ENCODE results near the gene TSEN2. TPM values are rescaled to one million over a fixed set of nuclear protein-coding genes. Genes with fewer than 3 reads are reported as not detected.

Gene TSEN2
- total RNA-seq, 2 donors from 2014 or later = 16.6 to 18.2 TPM

DNA sequence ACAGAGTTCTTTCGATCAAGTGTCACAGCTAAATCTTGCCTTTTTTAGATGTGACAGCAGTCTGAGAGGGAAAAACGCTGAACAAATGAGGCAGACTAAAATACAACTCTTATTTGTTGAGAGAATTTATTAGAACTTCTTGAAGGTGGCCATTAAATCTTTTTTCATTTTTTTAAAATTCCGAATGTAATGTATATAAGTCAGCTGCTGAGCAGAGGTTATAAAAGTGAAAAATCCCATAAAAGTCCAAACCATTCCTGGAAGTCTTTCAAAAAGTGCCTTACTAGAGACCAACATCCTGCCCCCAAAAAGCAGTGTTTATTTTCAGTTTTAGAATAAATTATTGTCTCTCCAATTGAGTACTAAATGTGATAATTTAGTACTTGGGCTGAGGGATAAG is 3.1 kb downstream of the TSEN2 start:
- Mint-ChIP-seq H3K4me1 (peaks cover 19% of the 10 kb centered on the region), H3K36me3 (ENCODE audit: low read depth) (peaks cover 19% of the 10 kb centered on the region), H3K27ac (no peak overlapping the region), H3K27me3 (ENCODE audit: insufficient read depth) (no peaks in the 10 kb centered on the region), H3K9me3 (no peaks in the 10 kb centered on the region), H3K4me3 (no peak overlapping the region)
- TF ChIP-seq CTCF (conservative IDR thresholded peaks at IDR 0.05) = no peak
- Histone ChIP-seq H3K27ac (ENCODE audit: low read depth, low read length) (no peak overlapping the region), H3K4me1 (ENCODE audit: control insufficient read depth, insufficient read depth, low read length) (no peaks in the 10 kb centered on the region), H3K9me3 (ENCODE audit: control insufficient read depth, low read length) (no peaks in the 10 kb centered on the region), H3K27me3 (ENCODE audit: control insufficient read depth, insufficient read depth, low read length, poor library complexity, severe bottlenecking) (no peaks in the 10 kb centered on the region), H3K4me3 (ENCODE audit: low read length) (no peak overlapping the region), H3K36me3 (ENCODE audit: control insufficient read depth, insufficient read depth, low read length) (peaks cover 21% of the 10 kb centered on the region), H3K9ac (ENCODE audit: extremely low read depth, low read length, poor library complexity, severe bottlenecking) (no peak overlapping the region)
- 85 to 94% methylated on average over 3 of the region's 3 CpGs for WGBS, 2 experiments (ENCODE audit: insufficient coverage in 1 of 2, insufficient read length in 1 of 2)
- DNase-seq = no peak

DNA sequence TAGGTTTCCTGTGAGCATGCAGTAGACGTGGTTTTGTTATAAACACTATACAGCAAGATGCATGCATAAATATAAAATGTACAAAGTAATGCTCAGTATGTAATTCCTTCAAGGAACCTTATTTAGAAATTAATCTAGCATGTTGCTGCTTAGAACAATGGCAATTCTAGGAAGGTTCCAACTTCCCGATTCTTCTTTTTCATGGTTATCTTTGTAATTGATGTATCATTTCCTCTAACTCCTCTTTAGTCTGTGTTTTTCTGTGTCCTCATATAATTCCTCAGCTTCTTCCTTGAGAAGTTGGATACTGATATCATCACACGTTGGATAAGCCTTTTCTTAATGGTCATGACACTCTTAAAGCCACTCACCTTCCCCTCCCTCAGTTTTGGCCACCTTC is 3.5 kb downstream of the TSEN2 start:
- H3K9me3 ChIP-seq (ENCODE audit: control insufficient read depth, low read length) = no peaks in the 10 kb centered on the region
- H3K36me3 ChIP-seq (ENCODE audit: control insufficient read depth, insufficient read depth, low read length) = peaks cover 21% of the 10 kb centered on the region
- Mint-ChIP-seq H3K4me1 (peaks cover 16% of the 10 kb centered on the region), H3K27ac (no peak overlapping the region), H3K9me3 (no peaks in the 10 kb centered on the region), H3K27me3 (ENCODE audit: insufficient read depth) (no peaks in the 10 kb centered on the region), H3K36me3 (ENCODE audit: low read depth) (peaks cover 19% of the 10 kb centered on the region), H3K4me3 (no peak overlapping the region)
- H3K27me3 ChIP-seq (ENCODE audit: control insufficient read depth, insufficient read depth, low read length, poor library complexity, severe bottlenecking) = no peaks in the 10 kb centered on the region
- H3K27ac ChIP-seq (ENCODE audit: low read depth, low read length) = no peak overlapping the region
- 93 to 98% methylated on average over 2 to 3 of the region's 3 CpGs for WGBS, 2 experiments (ENCODE audit: insufficient coverage in 1 of 2, insufficient read length in 1 of 2)
- no peak for DNase-seq
- H3K9ac ChIP-seq (ENCODE audit: extremely low read depth, low read length, poor library complexity, severe bottlenecking) = no peak overlapping the region
- H3K4me3 ChIP-seq (ENCODE audit: low read length) = no peak overlapping the region
- H3K4me1 ChIP-seq (ENCODE audit: control insufficient read depth, insufficient read depth, low read length) = no peaks in the 10 kb centered on the region
- no peak for TF ChIP-seq CTCF (conservative IDR thresholded peaks at IDR 0.05)

DNA sequence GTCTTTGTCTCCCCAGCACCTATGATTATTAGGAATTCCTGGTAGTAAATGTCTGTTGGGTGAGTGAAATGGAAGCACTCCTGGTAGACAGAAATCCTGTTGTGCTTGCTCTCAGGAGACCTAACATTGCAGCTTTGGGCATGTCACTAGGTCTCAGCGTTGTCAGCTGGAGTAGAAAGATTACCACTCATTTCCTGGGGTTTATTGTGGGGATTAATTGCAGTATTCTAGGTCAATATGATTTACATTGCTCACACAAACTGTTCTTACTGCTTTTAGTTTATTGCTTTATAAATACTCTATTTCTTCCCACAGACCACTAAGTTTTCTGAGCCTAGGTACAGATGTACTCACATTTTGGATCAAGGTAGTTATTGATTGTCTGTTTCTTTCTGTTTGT is 5.1 kb downstream of the TSEN2 start:
- Histone ChIP-seq H3K4me1 (ENCODE audit: control insufficient read depth, insufficient read depth, low read length) (no peaks in the 10 kb centered on the region), H3K4me3 (ENCODE audit: low read length) (no peak overlapping the region), H3K9me3 (ENCODE audit: control insufficient read depth, low read length) (no peaks in the 10 kb centered on the region), H3K9ac (ENCODE audit: extremely low read depth, low read length, poor library complexity, severe bottlenecking) (no peak overlapping the region), H3K36me3 (ENCODE audit: control insufficient read depth, insufficient read depth, low read length) (peaks cover 21% of the 10 kb centered on the region), H3K27me3 (ENCODE audit: control insufficient read depth, insufficient read depth, low read length, poor library complexity, severe bottlenecking) (no peaks in the 10 kb centered on the region), H3K27ac (ENCODE audit: low read depth, low read length) (no peak overlapping the region)
- peaks cover 28% of the 10 kb centered on the region for H3K36me3 Mint-ChIP-seq (ENCODE audit: low read depth)
- DNase-seq = no peak
- H3K27me3 Mint-ChIP-seq (ENCODE audit: insufficient read depth) = no peaks in the 10 kb centered on the region
- H3K4me1 Mint-ChIP-seq = peaks cover 7% of the 10 kb centered on the region
- WGBS, 2 experiments (ENCODE audit: insufficient coverage in 1 of 2, insufficient read length in 1 of 2) = 100% methylated on average over 1 of the region's 1 CpG; no CpG with 5 or more reads in 1 of the 2 experiments
- H3K9me3 Mint-ChIP-seq = no peaks in the 10 kb centered on the region
- no peak overlapping the region for H3K4me3 Mint-ChIP-seq
- no peak for TF ChIP-seq CTCF (conservative IDR thresholded peaks at IDR 0.05)
- peak overlapping the region; percentile 9 for H3K27ac Mint-ChIP-seq
